OCI-LY7 (cell line): ENCODE data around the gene FADS6. TPM values are rescaled to one million over a fixed set of nuclear protein-coding genes. Genes with fewer than 3 reads are reported as not detected.

Experiments used
- BruUV-seq: library from RNA; stranded (reverse); fragments of 400-500 nt; replicated peaks from 2 replicates; lab custom pipeline; 2021; lab: Mats Ljungman, UMichigan
- CTCF ChIA-PET: fragments of 300-600 bp; sonication (Branson Sonifier 250); formaldehyde crosslinking; loops from one replicate; lab custom pipeline; 2022; ENCODE audit warnings: antibody characterized with exemption; ENCODE audit not compliant: unreplicated experiment; lab: Charles Lee
- POLR2A ChIA-PET: fragments of 300-600 bp; sonication (Branson Sonifier 250); formaldehyde crosslinking; loops from one replicate; lab custom pipeline; 2022; ENCODE audit warnings: antibody characterized with exemption; lab: Charles Lee
- DNase-seq: peaks from one replicate; pipeline ENCODE4 v3.0.0-alpha.2; 2015; ENCODE audit warnings: low spot score
- H2AFZ ChIP-seq: fragments of 200-600 bp; sonication (generic), shearing (Covaris generic); 2 replicates; pipeline ENCODE4 v1.6.1; 2014; ENCODE audit warnings: mild to moderate bottlenecking, antibody characterized with exemption, low read length, moderate library complexity
- H3K27ac ChIP-seq: fragments of 200-600 bp; sonication (generic); 2 replicates; pipeline ENCODE4 v1.5.1; 2014; ENCODE audit warnings: mixed run types, low read depth, mild to moderate bottlenecking, moderate library complexity, low read length, inconsistent platforms; ENCODE audit not compliant: poor library complexity, severe bottlenecking
- H3K36me3 ChIP-seq: fragments of 200-600 bp; sonication (generic); 2 replicates; pipeline ENCODE4 v1.6.1; 2014; ENCODE audit warnings: mild to moderate bottlenecking, antibody characterized with exemption, low read length, moderate library complexity, mixed read lengths; ENCODE audit not compliant: insufficient read depth
- H3K4me1 ChIP-seq: fragments of 200-600 bp; sonication (generic); 2 replicates; pipeline ENCODE4 v1.5.1; 2014; ENCODE audit warnings: mild to moderate bottlenecking, low read length; ENCODE audit not compliant: insufficient read depth, poor library complexity, severe bottlenecking
- H3K4me2 ChIP-seq: fragments of 200-600 bp; sonication (generic); 2 replicates; pipeline ENCODE4 v1.6.1; 2014; ENCODE audit warnings: mild to moderate bottlenecking, low read length
- H3K4me3 ChIP-seq: fragments of 200-600 bp; sonication (generic); 2 replicates; pipeline ENCODE4 v1.5.1; 2014; ENCODE audit warnings: mild to moderate bottlenecking, low read depth, low read length; ENCODE audit not compliant: poor library complexity, severe bottlenecking
- H3K79me2 ChIP-seq: fragments of 200-600 bp; sonication (generic); 2 replicates; pipeline ENCODE4 v1.6.1; 2016; ENCODE audit warnings: low read depth, mild to moderate bottlenecking, low read length, moderate library complexity, mixed read lengths; ENCODE audit not compliant: insufficient read depth
- H3K9me2 ChIP-seq: fragments of 200-600 bp; sonication (generic); 2 replicates; pipeline ENCODE4 v1.6.1; 2016; ENCODE audit warnings: mild to moderate bottlenecking, low read length, mixed read lengths; ENCODE audit not compliant: insufficient read depth
- H3K9me3 ChIP-seq: fragments of 200-600 bp; sonication (generic); 2 replicates; pipeline ENCODE4 v1.6.1; 2014; ENCODE audit warnings: mild to moderate bottlenecking, mixed run types, low read length, mixed read lengths
- H4K20me1 ChIP-seq: fragments of 200-600 bp; sonication (generic); 2 replicates; pipeline ENCODE4 v1.6.1; 2014; ENCODE audit warnings: mild to moderate bottlenecking, antibody characterized with exemption, low read length, moderate library complexity, mixed read lengths; ENCODE audit not compliant: insufficient read depth
- EZH2phosphoT487 ChIP-seq: fragments of 200-600 bp; sonication (generic); IDR thresholded peaks from 2 replicates; pipeline ENCODE4 v1.6.1; 2018; ENCODE audit warnings: low read depth, borderline replicate concordance, mild to moderate bottlenecking, mixed run types, antibody characterized with exemption, low read length, moderate library complexity, mixed read lengths
- intact Hi-C: fragments of 100-400 bp; cut with micrococcal nuclease; formaldehyde crosslinking; loops from one replicate; pipeline ENCODE4 v1.10.0; 2022; ENCODE audit not compliant: unreplicated experiment
- total RNA-seq, 2 experiments: library from RNA; depleted of rRNA in 1 of 2; stranded (reverse); fragments of >200 nt in 1 of 2; shearing (Covaris generic) in 1 of 2; gene quantifications; 2 replicates each; pipeline ENCODE4 v1.2.3, GENCODE V29; 2014 to 2022
- TF ChIP-seq, protein P1 (sequence below): fragments of 200-600 bp; sonication (generic); conservative IDR thresholded peaks from 2 replicates; pipeline ENCODE4 v1.5.1; 2014; ENCODE audit warnings: mild to moderate bottlenecking, antibody characterized with exemption, low read length, moderate library complexity, mixed read lengths

The FADS6 gene
- total RNA-seq, 2 experiments from 2014 or later = not detected

DNA sequence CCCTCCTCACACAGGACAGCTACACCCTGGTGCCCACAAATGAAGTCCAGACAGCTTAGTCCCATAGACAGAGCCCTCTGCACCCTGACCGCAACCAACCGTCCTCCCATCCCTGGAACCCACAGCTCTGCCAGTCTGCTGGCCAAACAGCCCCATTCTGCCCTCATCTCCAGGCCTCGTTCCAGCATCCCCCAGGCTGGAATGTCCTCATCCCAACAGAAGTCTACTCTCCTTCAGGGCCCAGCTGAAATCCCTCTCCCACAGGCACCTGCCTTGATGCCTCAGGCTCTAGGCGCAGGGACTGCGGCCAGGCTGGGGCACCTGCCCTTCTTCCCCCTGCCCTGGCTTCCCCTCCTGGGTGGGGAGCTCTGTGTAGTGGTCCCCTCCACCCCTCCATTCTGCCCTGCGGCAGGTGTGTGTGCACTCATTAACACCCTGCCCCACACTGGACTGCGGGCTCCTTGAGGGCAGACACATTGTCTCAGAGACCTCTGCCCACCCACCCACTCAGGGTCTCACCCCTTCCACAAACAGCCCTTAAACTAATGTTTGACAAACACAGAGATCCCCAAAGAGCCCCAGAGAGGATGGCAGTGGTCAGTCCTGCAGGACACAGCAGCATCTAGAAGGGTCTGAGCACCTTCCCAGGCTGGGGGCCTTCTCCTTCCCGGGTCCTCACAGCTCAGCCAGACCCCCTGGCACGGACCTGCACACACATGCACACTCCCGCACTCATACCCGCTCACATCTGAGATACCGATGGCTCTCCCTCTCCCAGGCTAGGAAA lies 34.6 kb downstream of the FADS6 start:
- H2AFZ ChIP-seq = no peak overlapping the region
- POLR2A ChIA-PET = interaction anchor here (0.7 to 1.8 kb wide), 2 partner anchors 12 to 1311 kb away, joined by 3 to 4 read pairs; no protein-coding TSS in a partner anchor
- no peak overlapping the region for H3K27ac ChIP-seq
- no peaks in the 10 kb centered on the region for H4K20me1 ChIP-seq
- no peaks in the 10 kb centered on the region for H3K9me3 ChIP-seq
- H3K79me2 ChIP-seq = no peaks in the 10 kb centered on the region
- no peaks in the 10 kb centered on the region for H3K9me2 ChIP-seq
- no peak overlapping the region for H3K4me2 ChIP-seq
- TF ChIP-seq EZH2phosphoT487 = no peak
- TF ChIP-seq, protein P1, sequence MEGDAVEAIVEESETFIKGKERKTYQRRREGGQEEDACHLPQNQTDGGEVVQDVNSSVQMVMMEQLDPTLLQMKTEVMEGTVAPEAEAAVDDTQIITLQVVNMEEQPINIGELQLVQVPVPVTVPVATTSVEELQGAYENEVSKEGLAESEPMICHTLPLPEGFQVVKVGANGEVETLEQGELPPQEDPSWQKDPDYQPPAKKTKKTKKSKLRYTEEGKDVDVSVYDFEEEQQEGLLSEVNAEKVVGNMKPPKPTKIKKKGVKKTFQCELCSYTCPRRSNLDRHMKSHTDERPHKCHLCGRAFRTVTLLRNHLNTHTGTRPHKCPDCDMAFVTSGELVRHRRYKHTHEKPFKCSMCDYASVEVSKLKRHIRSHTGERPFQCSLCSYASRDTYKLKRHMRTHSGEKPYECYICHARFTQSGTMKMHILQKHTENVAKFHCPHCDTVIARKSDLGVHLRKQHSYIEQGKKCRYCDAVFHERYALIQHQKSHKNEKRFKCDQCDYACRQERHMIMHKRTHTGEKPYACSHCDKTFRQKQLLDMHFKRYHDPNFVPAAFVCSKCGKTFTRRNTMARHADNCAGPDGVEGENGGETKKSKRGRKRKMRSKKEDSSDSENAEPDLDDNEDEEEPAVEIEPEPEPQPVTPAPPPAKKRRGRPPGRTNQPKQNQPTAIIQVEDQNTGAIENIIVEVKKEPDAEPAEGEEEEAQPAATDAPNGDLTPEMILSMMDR = no peak
- intact Hi-C loops = no loop called here
- no TSS peak for BruUV-seq
- no peak for DNase-seq
- CTCF ChIA-PET = interaction anchor here (0.7 to 1.9 kb wide), 3 partner anchors 26 to 73 kb away, joined by 4 to 11 read pairs (median 8); no protein-coding TSS in a partner anchor
- no peaks in the 10 kb centered on the region for H3K36me3 ChIP-seq
- H3K4me1 ChIP-seq = peaks cover 10% of the 10 kb centered on the region
- no peak overlapping the region for H3K4me3 ChIP-seq

GRCh38 chr17:74857191-74857590 lies 36.2 kb downstream of the FADS6 start:
- POLR2A ChIA-PET = interaction anchor here (1.8 kb wide), 1 partner anchor 14 kb away, joined by 4 read pairs; no protein-coding TSS in a partner anchor
- no peak overlapping the region for H3K27ac ChIP-seq
- H3K4me1 ChIP-seq = peaks cover 21% of the 10 kb centered on the region
- H3K4me2 ChIP-seq = no peak overlapping the region
- intact Hi-C loops = no loop called here
- CTCF ChIA-PET = interaction anchor here (1.5 to 1.7 kb wide), 2 partner anchors 25 to 66 kb away, joined by 5 to 8 read pairs; no protein-coding TSS in a partner anchor
- no TSS peak for BruUV-seq
- no peak overlapping the region for H2AFZ ChIP-seq
- no peak for DNase-seq
- no peak overlapping the region for H3K4me3 ChIP-seq
- H4K20me1 ChIP-seq = no peaks in the 10 kb centered on the region
- no peaks in the 10 kb centered on the region for H3K9me3 ChIP-seq
- TF ChIP-seq EZH2phosphoT487 = no peak
- TF ChIP-seq, protein P1 = no peak
- H3K36me3 ChIP-seq = no peaks in the 10 kb centered on the region
- no peaks in the 10 kb centered on the region for H3K79me2 ChIP-seq
- H3K9me2 ChIP-seq = no peaks in the 10 kb centered on the region
